ENCODE measurements around the gene ZNF576.
A peak's percentile ranks its signal among the peaks of the same experiment; 100 is the strongest.

Gene ZNF576

DNA sequence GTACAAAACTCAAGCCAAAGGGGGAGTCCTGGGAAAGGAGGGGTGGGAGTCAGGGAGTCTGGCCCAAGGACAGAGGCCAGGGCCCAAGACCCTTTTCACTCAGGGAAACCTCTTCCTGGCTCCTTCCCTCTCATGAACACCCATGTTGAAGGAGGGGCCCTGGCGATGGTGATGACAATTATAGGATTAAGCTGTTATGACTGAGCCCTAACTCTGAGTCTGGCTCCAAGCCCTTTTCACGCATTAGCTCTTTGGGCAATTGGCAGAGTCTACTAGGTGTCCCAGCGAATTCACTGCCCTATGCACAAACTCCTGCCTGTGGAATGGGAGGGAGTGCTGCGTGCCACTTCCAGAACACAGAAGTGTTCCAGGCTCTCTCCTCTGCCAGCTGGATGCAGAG is 42.7 kb upstream of the ZNF576 start:
- in situ Hi-C loops (cut with MboI; ENCODE audit: low sequenced_read_pairs, unreplicated experiment), result no loop called here
- TF ChIP-seq CTCF (IDR thresholded peaks at IDR 0.05; ENCODE audit: borderline replicate concordance, control extremely low read depth, extremely low read depth, insufficient read depth, missing control alignments), result no peak
- no peak for DNase-seq (ENCODE audit: low spot score)

DNA sequence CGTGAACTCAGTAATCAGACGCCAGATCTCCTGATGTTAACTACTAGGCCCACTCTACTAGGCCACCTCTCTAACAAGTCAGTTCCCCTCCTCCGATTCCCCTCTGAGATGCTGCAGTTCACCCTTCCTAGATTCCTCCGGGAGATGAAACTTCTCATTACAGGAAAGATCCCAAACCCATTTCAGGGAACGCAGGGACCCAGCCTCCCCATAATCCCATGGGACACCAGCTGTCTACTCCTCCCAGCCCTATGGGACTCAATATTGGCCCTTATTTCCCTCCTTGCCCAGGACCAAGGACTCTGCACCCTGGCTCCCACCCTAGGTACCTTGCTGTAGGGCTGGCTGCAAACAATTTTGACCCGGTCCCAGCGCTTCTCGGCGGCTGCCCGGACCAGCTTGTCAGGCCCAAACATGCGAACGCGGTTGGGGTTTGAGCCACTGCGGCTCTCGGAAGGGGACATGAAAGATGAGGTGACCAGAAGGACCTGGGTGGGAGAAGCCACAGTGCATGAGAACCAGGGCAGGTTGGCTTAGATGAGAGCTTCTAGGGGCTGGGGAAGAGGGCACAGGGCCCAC is 42.0 kb upstream of the ZNF576 start:
- no peak for DNase-seq (ENCODE audit: low spot score)

GRCh38 chr19:43555185-43555770 is 41.1 kb upstream of the ZNF576 start:
- DNase-seq (ENCODE audit: low spot score), result peak; percentile 84
- in situ Hi-C loops (cut with MboI; ENCODE audit: low sequenced_read_pairs, unreplicated experiment), result no loop called here
- TF ChIP-seq CTCF (IDR thresholded peaks at IDR 0.05; ENCODE audit: borderline replicate concordance, control extremely low read depth, extremely low read depth, insufficient read depth, missing control alignments), result peak; percentile 78

More for the DNA sequence above, 42.0 kb upstream of the ZNF576 start:
- no peak for TF ChIP-seq CTCF (IDR thresholded peaks at IDR 0.05; ENCODE audit: borderline replicate concordance, control extremely low read depth, extremely low read depth, insufficient read depth, missing control alignments)
- in situ Hi-C loops (cut with MboI; ENCODE audit: low sequenced_read_pairs, unreplicated experiment), result no loop called here

DNA sequence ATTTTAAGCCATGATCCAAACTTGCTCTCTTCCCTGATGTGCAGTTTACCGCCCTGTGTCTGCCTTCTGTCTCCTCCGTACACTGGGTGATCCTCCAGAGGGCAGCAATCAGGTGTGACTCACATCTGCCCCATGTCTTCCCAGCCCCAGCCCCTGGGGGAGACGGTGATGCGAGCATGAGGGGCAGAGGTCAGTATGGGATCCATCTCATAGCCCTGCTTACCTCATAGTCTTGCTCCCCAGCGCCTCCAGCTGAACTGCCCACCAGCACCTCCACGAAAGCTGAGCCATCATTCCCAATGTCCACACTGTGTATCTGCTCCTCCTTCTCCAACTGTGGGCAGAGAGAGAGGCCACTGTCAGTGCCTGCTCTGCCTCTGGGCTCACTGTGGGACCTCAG is 35.7 kb upstream of the ZNF576 start:
- in situ Hi-C loops (cut with MboI; ENCODE audit: low sequenced_read_pairs, unreplicated experiment), result no loop called here
- DNase-seq (ENCODE audit: low spot score), result no peak
- TF ChIP-seq CTCF (IDR thresholded peaks at IDR 0.05; ENCODE audit: borderline replicate concordance, control extremely low read depth, extremely low read depth, insufficient read depth, missing control alignments), result no peak

DNA sequence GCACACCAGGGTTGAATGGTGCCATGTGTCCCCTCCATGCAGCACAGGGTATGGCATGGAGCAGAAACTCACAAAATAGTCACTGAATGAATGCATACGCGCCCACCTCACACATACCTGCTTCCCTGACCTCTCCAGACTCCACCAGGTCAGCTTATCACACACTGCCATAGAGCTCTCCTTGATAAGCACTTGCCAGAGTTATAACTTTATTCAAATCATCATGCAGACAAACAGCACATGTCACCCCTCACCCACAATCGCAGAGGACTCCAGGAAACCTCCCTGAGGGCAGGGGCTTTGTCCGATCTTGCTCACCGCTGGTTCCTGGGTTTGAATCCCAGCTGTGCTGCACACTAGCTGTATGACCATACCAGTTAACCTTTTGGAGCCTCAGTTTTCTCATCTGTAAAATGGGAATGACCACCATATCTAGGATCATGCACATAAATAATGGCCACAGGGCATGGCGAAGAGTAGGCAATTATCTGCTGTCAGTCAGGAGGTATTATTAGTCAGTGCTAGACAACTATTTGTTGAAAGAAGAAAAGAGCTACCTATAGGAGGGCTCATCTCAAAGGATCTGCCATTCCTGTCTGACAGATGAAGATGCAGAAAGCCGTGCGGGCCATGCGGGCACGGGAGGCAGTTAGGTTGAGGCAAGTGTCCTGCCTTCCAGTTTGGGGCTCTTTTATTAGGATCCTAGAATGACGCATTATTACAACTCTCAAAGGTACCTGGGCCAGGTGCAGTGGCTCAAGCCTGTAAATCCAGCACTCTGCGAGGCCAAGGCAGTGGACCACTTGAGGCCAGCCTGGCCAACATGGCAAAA is 35.0 kb upstream of the ZNF576 start:
- no peak for DNase-seq (ENCODE audit: low spot score)
- in situ Hi-C loops (cut with MboI; ENCODE audit: low sequenced_read_pairs, unreplicated experiment), result no loop called here
- no peak for TF ChIP-seq CTCF (IDR thresholded peaks at IDR 0.05; ENCODE audit: borderline replicate concordance, control extremely low read depth, extremely low read depth, insufficient read depth, missing control alignments)

DNA sequence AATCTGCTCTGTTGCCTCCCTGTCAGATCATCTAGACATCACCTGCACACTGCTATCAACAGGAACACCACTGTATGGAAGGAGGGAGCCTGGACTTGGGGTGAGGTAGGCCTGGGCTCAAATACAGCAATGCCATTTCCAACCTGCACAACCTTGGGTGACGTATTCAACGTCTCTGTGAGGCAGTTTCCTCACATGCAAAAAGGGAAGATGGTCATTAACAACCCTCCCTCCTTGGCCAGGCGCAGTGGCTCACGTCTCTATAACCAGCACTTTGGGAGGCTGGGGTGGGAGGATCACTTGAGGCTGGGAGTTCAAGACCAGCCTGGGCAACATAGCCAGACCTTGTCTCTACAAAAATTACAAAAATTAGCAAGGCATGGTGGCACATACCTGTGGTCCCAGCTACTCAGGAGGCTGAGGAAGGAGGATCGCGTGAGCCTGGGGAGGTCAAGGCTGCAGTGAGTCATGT is 34.1 kb upstream of the ZNF576 start:
- no peak for TF ChIP-seq CTCF (IDR thresholded peaks at IDR 0.05; ENCODE audit: borderline replicate concordance, control extremely low read depth, extremely low read depth, insufficient read depth, missing control alignments)
- in situ Hi-C loops (cut with MboI; ENCODE audit: low sequenced_read_pairs, unreplicated experiment), result no loop called here
- no peak for DNase-seq (ENCODE audit: low spot score)

Data from GM13976 (cell line).